ELR (cell line): ENCODE measurements around the gene HPCAL4.

ENCODE experiments used
- DNase-seq: peaks from one replicate; pipeline ENCODE4 v3.0.0-alpha.2; 2015; ENCODE audit warnings: low read depth

Gene HPCAL4

DNA sequence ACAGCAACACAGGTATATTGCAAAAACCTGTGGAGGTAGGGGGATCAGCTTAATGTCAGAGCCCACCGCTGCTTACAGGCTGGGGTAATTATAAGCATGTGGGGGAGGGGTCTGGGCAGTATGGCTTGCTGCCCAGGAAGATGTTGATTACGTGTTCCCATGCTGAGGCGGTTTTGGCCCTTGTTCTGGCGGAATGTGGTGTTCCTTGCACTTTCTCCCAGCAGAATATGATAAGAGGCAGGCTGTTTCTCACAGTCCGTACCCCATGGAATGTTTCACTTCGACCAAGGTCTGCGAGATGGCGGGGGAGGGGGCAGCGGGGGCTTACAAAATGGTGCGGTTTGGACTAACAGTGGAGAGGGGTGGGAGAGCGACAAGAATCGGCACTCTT lies 9.8 kb upstream of the HPCAL4 start:
- peak; percentile 21 for DNase-seq

- DNase-seq, result no peak
These were observed 9.1 kb upstream of the HPCAL4 start for GRCh38 chr1:39700348-39700747.

DNA sequence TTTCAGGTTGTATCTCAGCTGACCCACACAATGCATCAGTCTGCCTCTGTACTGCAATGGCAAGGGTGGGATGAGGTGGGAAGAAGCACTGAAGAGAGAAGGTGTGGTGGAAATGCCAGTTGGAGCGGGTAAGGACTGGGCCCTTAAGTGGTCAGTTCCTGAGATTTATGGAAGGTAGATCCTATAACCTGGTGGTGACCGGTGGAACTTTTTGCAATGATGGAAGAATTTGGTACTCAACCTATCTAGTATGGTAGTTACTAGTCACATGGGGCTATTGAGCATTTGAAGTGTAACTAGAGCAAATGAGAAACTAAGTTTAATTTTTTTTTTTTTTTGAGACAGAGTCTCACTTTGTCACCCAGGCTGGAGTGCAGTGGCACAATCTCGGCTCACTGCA lies 8.2 kb upstream of the HPCAL4 start:
- no peak for DNase-seq

DNA sequence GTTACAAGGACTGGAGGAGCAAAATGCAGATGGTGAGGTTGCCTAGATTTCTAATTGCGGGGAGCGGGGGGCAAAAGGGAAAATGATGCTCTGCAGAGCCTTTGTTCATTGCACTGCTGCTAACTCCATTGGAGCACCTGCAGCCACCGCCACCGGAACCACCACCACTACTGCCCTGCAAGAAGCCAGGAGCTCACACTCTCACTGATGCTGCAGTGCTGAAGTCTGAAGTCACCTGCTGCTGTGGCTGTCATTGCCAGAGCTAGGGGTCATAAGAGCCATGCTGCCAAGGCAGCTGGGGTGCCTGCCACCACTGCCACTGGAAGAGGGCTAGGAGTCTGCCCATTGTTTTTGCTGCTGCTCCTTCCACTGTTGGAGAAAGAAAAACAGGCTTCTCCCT lies 7.3 kb upstream of the HPCAL4 start:
- no peak for DNase-seq

- no peak for DNase-seq
These were observed 5.2 kb upstream of the HPCAL4 start for GRCh38 chr1:39696448-39696847.

- no peak for DNase-seq
These were observed 3.8 kb upstream of the HPCAL4 start for GRCh38 chr1:39695016-39695415.

DNA sequence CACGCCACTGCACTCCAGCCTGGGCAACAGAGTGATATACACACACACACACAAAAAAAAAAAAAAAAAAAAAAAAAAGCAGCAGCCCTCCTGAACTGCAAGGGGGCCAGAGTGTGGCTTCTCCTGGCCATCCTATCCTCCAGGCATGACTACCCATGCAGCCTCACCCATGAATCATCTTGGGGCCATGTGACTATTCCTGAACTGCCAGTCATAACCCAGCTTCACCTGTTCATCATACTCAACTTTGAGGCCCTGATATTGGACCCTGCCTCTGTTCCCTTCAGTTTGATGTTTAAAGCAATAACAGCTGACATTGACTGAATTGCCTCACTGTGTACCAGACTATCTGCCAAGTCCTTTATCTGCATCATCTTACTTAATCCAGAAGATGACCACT lies 2.8 kb upstream of the HPCAL4 start:
- DNase-seq, result no peak

DNA sequence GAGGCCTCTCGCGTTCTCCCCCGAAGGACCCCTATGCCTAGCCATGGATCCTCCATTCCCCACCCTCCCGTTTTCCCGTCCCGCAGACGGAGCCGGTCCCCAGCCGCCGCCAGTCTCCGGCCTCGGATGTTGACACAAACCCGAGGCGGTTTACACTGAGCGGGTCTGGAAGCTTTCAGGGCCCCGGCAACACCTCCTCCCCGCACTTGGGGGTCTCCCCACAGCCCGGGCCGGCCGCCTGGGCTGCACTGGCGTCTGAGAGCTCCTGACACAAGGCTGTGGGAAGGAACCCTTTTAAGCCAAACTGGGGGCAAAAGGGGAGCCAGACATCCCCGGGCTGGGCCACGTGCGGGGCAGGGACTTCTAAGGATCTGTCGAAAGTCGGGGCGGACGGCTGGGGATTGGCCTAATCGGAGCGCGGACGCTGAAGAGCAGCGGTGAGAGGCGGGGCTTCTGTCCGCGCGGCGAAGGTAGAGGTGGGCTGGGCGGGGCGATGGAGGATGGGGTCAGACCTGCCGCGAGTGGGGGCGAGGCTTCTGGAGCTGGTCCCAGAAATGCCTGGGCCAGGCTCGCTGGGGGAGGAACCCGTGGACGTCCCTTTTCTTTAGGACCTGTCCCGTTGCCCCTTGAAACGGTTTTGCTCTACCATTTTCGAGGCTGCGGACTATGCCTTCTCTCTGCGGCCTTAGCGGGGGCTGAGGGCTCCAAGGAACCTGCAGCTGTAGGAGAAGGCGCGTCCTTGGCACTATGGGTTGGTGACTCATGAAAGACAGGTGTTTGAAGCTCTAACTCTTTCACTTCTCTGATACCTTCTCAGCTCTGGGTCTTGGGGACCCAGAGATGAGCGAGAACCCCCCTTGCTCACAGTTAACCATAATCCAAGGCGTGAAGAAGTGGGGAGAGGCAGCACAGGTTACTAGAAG lies 1.2 kb upstream of the HPCAL4 start:
- no peak for DNase-seq

- no peak for DNase-seq
These were observed 345 bp downstream of the HPCAL4 start for GRCh38 chr1:39690794-39691382.

GRCh38 chr1:39690225-39690624 lies 1.0 kb downstream of the HPCAL4 start:
- no peak for DNase-seq

GRCh38 chr1:39689635-39690034 lies 1.6 kb downstream of the HPCAL4 start:
- DNase-seq, result no peak

- no peak for DNase-seq
These were observed 2.0 kb downstream of the HPCAL4 start for GRCh38 chr1:39689214-39689613.

GRCh38 chr1:39688706-39689105 lies 2.5 kb downstream of the HPCAL4 start:
- DNase-seq, result peak; percentile 28

DNA sequence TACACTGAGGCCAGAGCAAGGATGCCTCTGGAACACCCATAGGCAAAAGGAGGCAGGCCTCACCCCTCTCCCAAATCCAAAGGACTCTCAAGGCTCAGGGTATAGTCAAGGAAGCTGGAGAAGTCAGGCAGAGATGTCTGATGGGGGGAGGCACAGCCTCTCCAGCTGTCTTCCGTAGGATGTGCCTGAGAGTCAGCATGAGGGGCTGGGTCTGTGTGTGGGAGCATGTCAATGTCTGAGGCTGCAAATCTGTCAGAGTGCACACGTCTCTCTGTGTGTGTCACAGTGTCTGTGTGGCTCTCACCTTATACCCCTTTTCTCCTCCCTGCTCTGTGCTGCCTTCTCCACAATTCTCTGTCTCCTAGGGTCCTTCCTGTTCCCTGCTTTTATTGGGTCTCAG lies 4.0 kb downstream of the HPCAL4 start:
- no peak for DNase-seq

DNA sequence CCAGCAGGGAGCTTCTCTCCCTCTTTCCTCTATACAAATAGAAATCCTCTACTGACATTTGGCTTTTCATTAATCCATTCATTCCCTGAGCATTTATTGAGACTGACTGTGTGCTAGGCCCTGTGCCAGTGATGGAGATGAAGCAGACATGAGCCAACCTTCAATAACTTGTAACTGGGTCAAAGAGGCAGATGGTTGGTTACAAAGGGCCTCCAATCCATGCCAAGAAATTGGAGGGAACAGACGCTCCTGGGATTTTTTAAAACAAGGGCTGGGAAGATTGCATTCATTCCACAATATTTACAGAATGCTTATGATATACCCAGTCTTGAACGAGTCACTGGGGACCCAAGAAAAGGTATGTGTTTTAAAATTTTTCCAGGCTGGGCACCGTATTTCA lies 6.2 kb downstream of the HPCAL4 start:
- no peak for DNase-seq

DNA sequence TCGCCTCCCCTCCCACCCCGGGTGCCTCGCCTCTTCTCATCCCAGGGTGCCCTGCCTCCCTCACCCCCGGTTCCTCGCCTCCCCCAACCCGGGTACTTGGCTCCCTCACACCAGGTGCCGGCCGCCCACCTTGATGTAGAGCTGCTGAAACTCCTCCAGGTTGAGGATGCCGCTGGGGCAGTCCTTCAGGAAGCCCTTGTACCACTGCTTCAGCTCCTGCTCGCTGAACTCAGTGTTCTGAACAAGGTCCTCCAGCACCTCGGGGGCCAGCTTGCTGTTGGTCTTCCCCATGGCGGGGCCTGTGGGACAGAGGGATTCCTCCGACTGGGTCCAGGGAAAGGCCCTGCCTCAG lies 6.9 kb downstream of the HPCAL4 start:
- no peak for DNase-seq

- no peak for DNase-seq
These were observed 7.5 kb downstream of the HPCAL4 start for GRCh38 chr1:39683591-39684312.

DNA sequence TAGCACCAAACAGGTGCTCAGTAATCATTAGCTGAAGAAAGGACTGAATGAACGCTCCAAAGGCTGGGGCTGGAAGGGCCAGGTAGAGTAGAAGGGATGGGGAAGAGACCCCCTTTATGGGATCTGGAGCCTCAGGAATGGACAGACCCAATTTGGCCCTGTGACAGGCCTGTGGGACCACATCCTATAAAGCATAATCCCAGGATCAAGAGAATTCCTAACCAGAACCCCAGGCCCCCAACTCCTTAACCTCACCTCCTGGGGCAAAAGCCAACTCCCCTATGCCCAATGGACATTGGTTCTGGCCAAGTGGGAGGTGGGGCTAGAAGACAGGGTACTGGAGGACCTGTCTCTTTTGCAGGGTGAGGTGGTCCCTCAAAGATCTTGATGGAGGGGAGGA lies 9.2 kb downstream of the HPCAL4 start:
- DNase-seq, result no peak

GRCh38 chr1:39681294-39681693 lies 9.9 kb downstream of the HPCAL4 start:
- no peak for DNase-seq

GRCh38 chr1:39680751-39681150 lies 10.5 kb downstream of the HPCAL4 start:
- DNase-seq, result no peak

- DNase-seq, result peak; percentile 40
These were observed 11.4 kb downstream of the HPCAL4 start for GRCh38 chr1:39679821-39680220.

- DNase-seq, result no peak
These were observed 12.3 kb downstream of the HPCAL4 start for GRCh38 chr1:39678889-39679288.

- no peak for DNase-seq
These were observed 13.6 kb downstream of the HPCAL4 start for GRCh38 chr1:39677645-39678044.
